Stimulated activated effector memory CD8-positive, alpha-beta T cell treated with anti-CD3 and anti-CD28 coated beads, Interleukin-12 subunit alpha, Interleukin-12 subunit beta, amount 100 ng/mL, for 72 hours (primary cell): ENCODE results near the gene IGSF8.
"Not testable (repeated sequence)": the region's sequence is repeated elsewhere in the genome, so short reads cannot be mapped to it uniquely, and the experiment has no call there.

Experiments used
- ATAC-seq: fragments of 150-1000 bp; cut with Tn5 transposase; 2 replicates; pipeline ENCODE4 v1.10.0; 2021
- DNase-seq, 2 donors: peaks; one replicate each; pipeline ENCODE4 v3.0.0; 2021 to 2022; ENCODE audit warnings: low spot score in 2 of 2
- H3K27ac Mint-ChIP-seq: one replicate; pipeline ENCODE4 v1.8.0; 2022; ENCODE audit warnings: mild to moderate bottlenecking, mixed read lengths
- H3K36me3 Mint-ChIP-seq: one replicate; pipeline ENCODE4 v1.8.0; 2022; ENCODE audit warnings: mild to moderate bottlenecking, mixed read lengths
- H3K4me1 Mint-ChIP-seq: one replicate; pipeline ENCODE4 v1.8.0; 2022; ENCODE audit warnings: mixed read lengths
- H3K4me3 Mint-ChIP-seq: one replicate; pipeline ENCODE4 v1.8.0; 2022; ENCODE audit warnings: mild to moderate bottlenecking, mixed read lengths
- H3K9me3 Mint-ChIP-seq: one replicate; pipeline ENCODE4 v1.8.0; 2022; ENCODE audit warnings: mixed read lengths

IGSF8 gene

GRCh38 chr1:160129966-160130365 lies 31.5 kb upstream of the IGSF8 start:
- Mint-ChIP-seq H3K4me1 (no peaks in the 10 kb centered on the region), H3K4me3 (no peak overlapping the region), H3K9me3 (no peaks in the 10 kb centered on the region)

GRCh38 chr1:160129558-160129957 lies 31.1 kb upstream of the IGSF8 start:
- ATAC-seq, result no peak

More at GRCh38 chr1:160129966-160130365, 31.5 kb upstream of the IGSF8 start:
- Mint-ChIP-seq H3K27ac (no peak overlapping the region), H3K36me3 (no peaks in the 10 kb centered on the region)
- ATAC-seq (no peak), DNase-seq (no peak)

DNA sequence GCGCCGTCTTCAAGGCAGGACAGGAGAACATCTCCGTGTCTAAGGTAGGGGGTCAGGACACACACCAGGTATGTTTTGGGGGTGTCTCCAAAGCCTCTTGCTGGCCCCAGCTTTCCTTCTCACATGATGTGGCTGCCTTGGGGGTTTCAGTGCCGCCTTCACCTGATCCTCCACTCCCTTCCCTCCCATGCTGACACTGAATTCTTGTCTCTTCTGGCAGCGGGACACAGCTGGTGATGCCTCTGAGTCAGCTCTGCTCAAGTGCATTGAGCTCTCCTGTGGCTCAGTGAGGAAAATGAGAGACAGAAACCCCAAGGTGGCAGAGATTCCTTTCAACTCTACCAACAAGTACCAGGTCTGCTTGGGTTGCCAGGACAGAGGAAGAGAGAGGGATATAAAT lies 30.6 kb upstream of the IGSF8 start:
- no peaks in the 10 kb centered on the region for H3K9me3 Mint-ChIP-seq
- H3K27ac Mint-ChIP-seq, result no peak overlapping the region
- no peak for DNase-seq
- ATAC-seq, result no peak
- no peak overlapping the region for H3K4me3 Mint-ChIP-seq
- H3K36me3 Mint-ChIP-seq, result no peaks in the 10 kb centered on the region
- H3K4me1 Mint-ChIP-seq, result no peaks in the 10 kb centered on the region

More at GRCh38 chr1:160129558-160129957, 31.1 kb upstream of the IGSF8 start:
- DNase-seq, result no peak
- H3K27ac Mint-ChIP-seq, result no peak overlapping the region
- no peak overlapping the region for H3K4me3 Mint-ChIP-seq
- H3K36me3 Mint-ChIP-seq, result no peaks in the 10 kb centered on the region
- no peaks in the 10 kb centered on the region for H3K4me1 Mint-ChIP-seq
- no peaks in the 10 kb centered on the region for H3K9me3 Mint-ChIP-seq

DNA sequence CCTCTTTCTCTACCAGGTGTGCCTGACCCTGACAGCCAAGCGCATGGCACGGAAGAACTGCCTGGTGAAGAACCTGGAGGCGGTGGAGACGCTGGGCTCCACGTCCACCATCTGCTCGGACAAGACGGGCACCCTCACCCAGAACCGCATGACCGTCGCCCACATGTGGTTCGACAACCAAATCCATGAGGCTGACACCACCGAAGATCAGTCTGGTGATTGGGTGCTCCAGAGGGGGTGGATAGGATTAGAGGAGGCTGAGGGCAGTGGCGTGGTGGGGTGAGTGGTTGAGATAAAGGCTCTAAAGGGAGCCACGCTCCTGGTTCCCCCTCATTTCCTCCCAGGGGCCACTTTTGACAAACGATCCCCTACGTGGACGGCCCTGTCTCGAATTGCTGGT lies 30.2 kb upstream of the IGSF8 start:
- Mint-ChIP-seq H3K9me3 (no peaks in the 10 kb centered on the region), H3K27ac (no peak overlapping the region), H3K36me3 (no peaks in the 10 kb centered on the region), H3K4me3 (no peak overlapping the region), H3K4me1 (no peaks in the 10 kb centered on the region)
- no peak for DNase-seq
- ATAC-seq, result no peak

DNA sequence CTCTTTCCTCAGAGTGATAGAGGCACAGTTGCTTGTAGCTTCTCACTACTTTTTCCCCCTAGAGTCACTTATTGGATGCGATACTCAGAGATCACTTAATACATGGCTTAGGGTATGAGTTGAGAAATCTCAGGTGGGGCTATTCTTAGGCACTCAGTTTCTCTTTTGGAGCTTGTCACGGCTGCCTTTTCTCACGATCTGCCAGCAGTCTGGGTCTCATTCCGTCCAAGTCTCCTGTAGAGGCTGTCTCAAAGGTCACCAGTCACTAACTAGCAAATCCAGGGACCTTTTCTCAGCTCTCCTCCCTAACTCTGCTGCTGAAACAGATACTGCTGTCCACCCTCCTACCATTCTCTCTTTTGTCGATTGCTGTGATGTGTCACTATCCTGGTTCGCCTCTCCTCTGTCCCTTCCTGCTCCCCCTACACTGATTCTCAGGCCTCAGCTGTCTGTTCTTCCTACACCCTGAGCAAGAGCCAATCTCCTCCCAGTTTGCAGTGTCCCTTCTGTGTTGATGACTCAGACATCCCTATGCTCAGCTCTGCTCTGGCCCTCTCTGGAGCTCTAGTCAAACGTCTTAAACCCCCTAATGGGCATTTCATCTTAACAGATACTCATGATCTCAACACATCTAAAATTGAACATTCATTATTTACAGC lies 29.6 kb upstream of the IGSF8 start:
- H3K4me3 Mint-ChIP-seq, result no peak overlapping the region
- no peaks in the 10 kb centered on the region for H3K9me3 Mint-ChIP-seq
- H3K36me3 Mint-ChIP-seq, result no peaks in the 10 kb centered on the region
- no peaks in the 10 kb centered on the region for H3K4me1 Mint-ChIP-seq
- no peak overlapping the region for H3K27ac Mint-ChIP-seq
- ATAC-seq (no peak), DNase-seq (no peak)

- ATAC-seq (no peak), DNase-seq (no peak)
- Mint-ChIP-seq H3K4me1 (no peaks in the 10 kb centered on the region), H3K27ac (no peak overlapping the region), H3K9me3 (no peaks in the 10 kb centered on the region), H3K4me3 (no peak overlapping the region), H3K36me3 (no peaks in the 10 kb centered on the region)
These were observed 29.0 kb upstream of the IGSF8 start for GRCh38 chr1:160127381-160127780.

- not testable (repeated sequence) for H3K9me3 Mint-ChIP-seq, ATAC-seq, DNase-seq, H3K27ac Mint-ChIP-seq, H3K36me3 Mint-ChIP-seq, H3K4me3 Mint-ChIP-seq, H3K4me1 Mint-ChIP-seq
These were observed 27.9 kb upstream of the IGSF8 start for GRCh38 chr1:160126342-160126741.

GRCh38 chr1:160125746-160126145 lies 27.3 kb upstream of the IGSF8 start:
- no peak overlapping the region for H3K4me3 Mint-ChIP-seq
- H3K27ac Mint-ChIP-seq, result no peak overlapping the region
- no peaks in the 10 kb centered on the region for H3K4me1 Mint-ChIP-seq
- DNase-seq (no peak), ATAC-seq (no peak)
- H3K9me3 Mint-ChIP-seq, result no peaks in the 10 kb centered on the region
- H3K36me3 Mint-ChIP-seq, result no peaks in the 10 kb centered on the region

GRCh38 chr1:160124705-160125478 lies 26.5 kb upstream of the IGSF8 start:
- H3K9me3 Mint-ChIP-seq, result no peaks in the 10 kb centered on the region

DNA sequence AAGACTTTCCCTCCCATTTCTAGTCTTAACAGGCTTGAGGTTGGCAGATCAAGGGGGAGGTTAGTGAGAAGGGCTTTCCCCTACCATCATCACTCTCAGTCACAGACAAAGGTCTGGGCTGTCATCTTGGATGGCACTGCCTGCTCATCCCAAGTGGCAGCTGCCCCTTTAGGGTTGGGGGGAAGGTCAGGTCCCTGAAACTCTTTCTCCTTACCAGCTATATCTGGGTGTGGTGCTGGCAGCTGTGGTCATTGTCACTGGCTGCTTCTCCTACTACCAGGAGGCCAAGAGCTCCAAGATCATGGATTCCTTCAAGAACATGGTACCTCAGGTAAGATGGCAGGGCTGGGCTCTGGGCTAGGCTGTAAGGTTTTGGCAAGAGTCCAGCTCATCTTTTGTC lies 25.3 kb upstream of the IGSF8 start:
- Mint-ChIP-seq H3K9me3 (no peaks in the 10 kb centered on the region), H3K4me1 (no peaks in the 10 kb centered on the region), H3K27ac (peak overlapping the region; percentile 23), H3K4me3 (no peak overlapping the region), H3K36me3 (no peaks in the 10 kb centered on the region)
- DNase-seq (no peak), ATAC-seq (no peak)

More at GRCh38 chr1:160124705-160125478, 26.5 kb upstream of the IGSF8 start:
- Mint-ChIP-seq H3K27ac (peak overlapping the region; percentile 23), H3K4me1 (no peaks in the 10 kb centered on the region), H3K4me3 (no peak overlapping the region), H3K36me3 (no peaks in the 10 kb centered on the region)
- DNase-seq, result no peak
- peak; percentile 20 for ATAC-seq

GRCh38 chr1:160122978-160123495 lies 24.6 kb upstream of the IGSF8 start:
- DNase-seq (no peak), ATAC-seq (no peak)
- Mint-ChIP-seq H3K27ac (no peak overlapping the region), H3K4me1 (no peaks in the 10 kb centered on the region), H3K9me3 (no peaks in the 10 kb centered on the region), H3K4me3 (no peak overlapping the region), H3K36me3 (no peaks in the 10 kb centered on the region)

DNA sequence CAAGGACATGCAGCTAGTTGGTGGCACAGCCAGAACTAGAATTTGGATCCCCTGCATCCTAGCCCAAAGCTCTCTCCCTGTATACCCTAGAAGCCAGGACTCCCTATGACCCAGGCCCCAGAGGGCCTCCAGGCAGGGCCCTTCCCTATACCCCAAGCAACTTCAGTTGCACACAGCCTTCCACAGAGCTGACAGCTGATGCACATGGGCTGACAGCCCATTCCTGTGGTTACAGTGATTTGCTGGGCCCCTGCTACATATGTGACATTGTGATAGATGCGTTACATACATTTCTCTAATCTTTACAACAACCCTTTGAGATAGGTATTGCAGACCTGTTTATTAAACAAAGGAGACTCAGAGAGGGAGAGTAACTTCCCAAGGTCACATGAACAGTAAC lies 23.0 kb upstream of the IGSF8 start:
- ATAC-seq (no peak), DNase-seq (no peak)
- Mint-ChIP-seq H3K4me1 (no peaks in the 10 kb centered on the region), H3K9me3 (no peaks in the 10 kb centered on the region), H3K4me3 (no peak overlapping the region), H3K27ac (no peak overlapping the region), H3K36me3 (no peaks in the 10 kb centered on the region)

DNA sequence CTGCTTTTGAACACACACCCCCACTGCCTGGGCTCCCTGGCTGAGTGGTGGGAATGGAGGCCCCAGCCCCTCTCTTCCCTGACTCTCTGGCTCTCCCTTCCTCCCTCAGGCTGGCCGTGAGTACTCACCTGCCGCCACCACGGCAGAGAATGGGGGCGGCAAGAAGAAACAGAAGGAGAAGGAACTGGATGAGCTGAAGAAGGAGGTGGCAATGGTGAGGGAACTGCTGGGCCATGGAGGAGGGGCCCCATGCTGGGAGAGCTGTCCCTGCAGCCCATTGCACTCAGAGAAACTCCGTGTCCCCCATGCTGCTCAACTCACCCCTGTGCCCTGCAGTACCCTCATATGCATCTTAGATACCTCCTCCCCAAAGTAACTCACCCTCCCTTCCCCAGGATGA lies 22.4 kb upstream of the IGSF8 start:
- Mint-ChIP-seq H3K4me1 (no peaks in the 10 kb centered on the region), H3K9me3 (no peaks in the 10 kb centered on the region), H3K27ac (peak overlapping the region; percentile 63), H3K36me3 (no peaks in the 10 kb centered on the region), H3K4me3 (no peak overlapping the region)
- ATAC-seq (no peak), DNase-seq (no peak)

DNA sequence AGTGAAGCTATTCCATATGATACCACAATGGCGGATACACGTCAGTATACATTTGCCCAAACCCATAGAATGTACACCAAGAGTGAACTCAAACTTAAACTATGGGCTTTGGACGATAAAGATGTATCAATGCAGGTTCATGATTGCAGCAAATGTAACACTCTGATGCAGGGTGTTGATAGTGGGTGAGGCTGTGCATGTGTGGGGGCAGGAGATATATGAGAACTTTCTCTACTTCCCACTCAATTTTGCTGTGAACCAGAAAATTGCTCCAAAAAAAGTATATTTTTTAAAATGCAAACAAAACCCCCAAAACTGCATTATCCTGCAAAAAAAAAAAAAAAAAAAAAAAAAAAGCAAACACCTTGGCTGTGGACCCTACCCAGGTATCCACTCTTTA lies 20.5 kb upstream of the IGSF8 start:
- no peaks in the 10 kb centered on the region for H3K9me3 Mint-ChIP-seq
- no peaks in the 10 kb centered on the region for H3K36me3 Mint-ChIP-seq

GRCh38 chr1:160117709-160118183 lies 19.3 kb upstream of the IGSF8 start:
- Mint-ChIP-seq H3K9me3 (no peaks in the 10 kb centered on the region), H3K27ac (no peak overlapping the region), H3K36me3 (no peaks in the 10 kb centered on the region), H3K4me3 (no peak overlapping the region), H3K4me1 (no peaks in the 10 kb centered on the region)
- DNase-seq (no peak), ATAC-seq (no peak)

More for the DNA sequence above, 20.5 kb upstream of the IGSF8 start:
- H3K27ac Mint-ChIP-seq, result no peak overlapping the region
- no peak overlapping the region for H3K4me3 Mint-ChIP-seq
- DNase-seq (no peak), ATAC-seq (no peak)
- H3K4me1 Mint-ChIP-seq, result no peaks in the 10 kb centered on the region

DNA sequence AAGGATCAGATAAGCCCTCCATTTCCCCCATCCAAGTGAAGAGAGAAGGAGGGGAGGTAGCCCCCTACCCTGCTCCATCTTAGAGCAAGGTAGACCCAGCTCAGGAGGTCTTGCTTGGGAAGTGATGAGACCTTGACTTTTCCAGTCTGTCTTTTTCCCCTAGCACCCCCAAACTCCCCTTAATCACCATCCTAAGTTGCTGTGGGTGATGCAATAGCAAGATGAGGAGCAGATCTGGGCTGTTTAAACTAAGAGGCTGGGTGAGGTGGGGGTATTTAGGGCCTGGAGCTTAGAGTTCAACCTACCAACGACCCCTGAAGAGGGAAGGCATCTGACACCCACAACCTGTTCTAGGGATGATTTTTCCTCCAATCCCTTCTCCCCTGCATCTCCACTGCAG lies 18.9 kb upstream of the IGSF8 start:
- DNase-seq (no peak), ATAC-seq (no peak)
- Mint-ChIP-seq H3K9me3 (no peaks in the 10 kb centered on the region), H3K36me3 (no peaks in the 10 kb centered on the region), H3K4me3 (no peak overlapping the region), H3K27ac (no peak overlapping the region), H3K4me1 (no peaks in the 10 kb centered on the region)
